ENCODE results near the gene SRP68. TPM values are rescaled to one million over a fixed set of nuclear protein-coding genes. Genes with fewer than 3 reads are reported as not detected.
"Not testable (repeated sequence)": the region's sequence is repeated elsewhere in the genome, so short reads cannot be mapped to it uniquely, and the experiment has no call there.

SRP68 gene
- total RNA-seq, 1 experiment from 2014 or later = 58.2 TPM

DNA sequence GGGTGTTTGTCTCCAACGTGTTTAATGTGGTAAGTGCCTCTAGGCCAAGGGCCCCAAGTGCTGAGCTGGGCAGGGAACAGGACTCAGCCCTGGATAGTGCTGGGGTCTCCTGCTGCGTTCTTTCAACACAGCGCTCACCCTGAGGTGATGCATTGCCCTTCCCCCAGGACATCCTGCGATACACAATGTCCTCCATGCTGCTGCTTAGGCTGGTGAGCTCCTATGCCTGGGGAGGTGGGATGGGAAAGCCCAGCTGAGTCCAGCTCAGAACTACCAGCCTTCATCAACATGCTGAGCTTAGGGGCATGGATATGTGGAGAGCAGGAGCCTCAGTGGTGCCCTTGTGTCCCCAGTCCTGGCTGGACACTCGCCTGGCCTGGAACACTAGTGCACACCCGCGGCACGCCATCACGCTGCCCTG, 7.2 kb upstream of the SRP68 start:
- in situ Hi-C loops (cut with HindIII; ENCODE audit: low pct_unique_long_range_greater_than_20kb, low sequenced_read_pairs) = no loop called here

DNA sequence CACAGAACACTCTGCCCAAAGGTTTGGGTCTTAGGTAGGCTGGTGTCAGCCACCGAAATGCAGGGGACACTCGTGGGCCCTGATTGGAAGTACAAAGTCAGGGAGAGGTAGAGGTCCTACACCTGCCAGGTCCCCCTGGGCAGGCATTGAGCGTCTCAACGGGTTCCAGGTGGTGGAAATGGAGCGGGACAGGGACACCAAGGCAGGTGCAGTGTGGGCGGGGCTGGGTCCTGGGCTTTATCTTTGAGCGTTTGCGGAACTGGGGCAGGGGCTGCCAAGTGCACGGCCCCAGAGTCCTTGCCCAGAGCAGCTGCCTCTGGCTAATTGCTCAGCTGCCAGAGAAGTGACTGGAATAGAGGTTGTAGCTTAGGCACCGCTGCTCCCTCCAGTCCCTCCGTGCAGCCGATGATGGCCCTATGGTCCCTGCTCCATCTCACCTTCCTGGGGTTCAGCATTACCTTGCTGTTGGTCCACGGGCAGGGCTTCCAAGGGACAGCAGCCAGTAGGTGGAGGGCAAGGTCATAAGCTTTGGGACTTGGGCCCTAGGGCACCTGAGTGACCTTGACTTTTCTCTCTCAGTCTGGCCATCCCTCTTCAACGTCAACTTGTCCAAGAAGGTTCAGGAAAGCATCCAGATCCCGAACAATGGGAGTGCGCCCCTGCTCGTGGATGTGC, 6.7 kb upstream of the SRP68 start, which contains the start of gene ZACN:
ZACN (plus strand) TSS at position 323 of the 675 bp plus-strand sequence; CDS start at position 406, 83 bp downstream.
- DNase-seq (ENCODE audit: low read depth) = no peak
- in situ Hi-C loops (cut with HindIII; ENCODE audit: low pct_unique_long_range_greater_than_20kb, low sequenced_read_pairs) = no loop called here

More for the DNA sequence above, 7.2 kb upstream of the SRP68 start:
- DNase-seq (ENCODE audit: low read depth) = no peak

- DNase-seq (ENCODE audit: low read depth); in situ Hi-C loops (cut with HindIII; ENCODE audit: low pct_unique_long_range_greater_than_20kb, low sequenced_read_pairs): not testable (repeated sequence)
These were observed 6.1 kb upstream of the SRP68 start for GRCh38 chr17:76078370-76078769.

DNA sequence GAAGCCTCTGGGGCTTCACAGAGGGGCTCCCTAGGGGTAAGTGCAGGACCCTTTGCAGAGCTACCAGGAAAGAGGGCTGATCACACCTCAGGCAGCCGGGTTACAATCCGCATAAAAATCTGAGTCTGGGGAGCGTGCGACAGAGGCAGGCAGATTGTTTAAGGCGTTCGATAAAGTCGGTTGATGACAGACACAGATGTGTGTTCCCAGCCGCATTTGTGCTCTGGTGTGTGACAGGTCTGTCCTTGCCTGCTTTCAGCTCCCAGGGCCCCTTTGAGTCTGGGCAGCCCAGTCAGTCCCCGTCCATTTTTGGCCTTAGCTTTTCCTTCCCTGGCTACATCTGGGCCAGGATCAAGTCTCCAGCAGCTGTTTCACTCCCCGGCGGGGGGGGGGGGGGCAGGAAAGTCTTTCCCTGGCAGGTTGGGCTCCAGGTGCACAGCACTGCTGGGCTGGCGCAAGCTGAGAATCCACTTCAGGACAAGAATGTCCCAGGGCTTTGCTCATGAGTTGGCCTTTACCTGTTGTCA, 5.3 kb upstream of the SRP68 start:
- in situ Hi-C loops (cut with HindIII; ENCODE audit: low pct_unique_long_range_greater_than_20kb, low sequenced_read_pairs) = no loop called here
- no peak for DNase-seq (ENCODE audit: low read depth)

- in situ Hi-C loops (cut with HindIII; ENCODE audit: low pct_unique_long_range_greater_than_20kb, low sequenced_read_pairs) = no loop called here
- DNase-seq (ENCODE audit: low read depth) = no peak
These were observed 4.7 kb upstream of the SRP68 start for GRCh38 chr17:76076765-76077583.

DNA sequence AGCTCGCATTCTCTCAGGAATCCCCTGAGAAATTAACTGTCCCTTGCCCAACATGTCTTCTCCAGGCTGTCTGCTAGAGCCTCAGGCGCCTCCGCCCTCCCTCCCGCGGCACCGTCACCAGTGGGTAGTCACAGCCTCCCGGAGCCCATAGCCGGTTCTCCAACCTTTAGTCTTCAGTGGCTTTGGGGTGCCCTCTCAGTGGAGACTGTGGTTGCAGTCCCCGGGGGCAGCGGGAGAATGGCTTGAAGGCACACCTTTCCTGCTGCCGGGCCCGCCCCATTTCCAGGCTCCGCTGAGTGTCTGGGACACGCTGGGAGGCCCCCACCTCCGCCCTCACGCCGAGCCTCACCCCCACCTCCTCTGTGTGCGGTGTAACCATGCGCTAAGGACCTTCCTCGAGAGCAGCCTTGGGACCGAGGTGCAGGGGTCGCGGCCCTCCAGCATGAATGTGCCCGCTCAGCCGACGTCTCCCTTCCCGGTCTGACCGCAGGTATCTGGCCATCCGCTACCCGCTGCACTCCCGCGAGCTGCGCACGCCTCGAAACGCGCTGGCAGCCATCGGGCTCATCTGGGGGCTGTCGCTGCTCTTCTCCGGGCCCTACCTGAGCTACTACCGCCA, 3.9 kb upstream of the SRP68 start:
- in situ Hi-C loops (cut with HindIII; ENCODE audit: low pct_unique_long_range_greater_than_20kb, low sequenced_read_pairs) = no loop called here
- no peak for DNase-seq (ENCODE audit: low read depth)

- DNase-seq (ENCODE audit: low read depth) = no peak
- in situ Hi-C loops (cut with HindIII; ENCODE audit: low pct_unique_long_range_greater_than_20kb, low sequenced_read_pairs) = no loop called here
These were observed 3.2 kb upstream of the SRP68 start for GRCh38 chr17:76075364-76076145.

GRCh38 chr17:76074390-76075363, 2.4 kb upstream of the SRP68 start, which contains the start of gene GALR2:
Gene GALR2 (plus strand): TSS chr17:76074781. CDS start chr17:76074884, 103 bp downstream.
- in situ Hi-C loops (cut with HindIII; ENCODE audit: low pct_unique_long_range_greater_than_20kb, low sequenced_read_pairs) = no loop called here
- DNase-seq (ENCODE audit: low read depth) = no peak

- in situ Hi-C loops (cut with HindIII; ENCODE audit: low pct_unique_long_range_greater_than_20kb, low sequenced_read_pairs) = no loop called here
- no peak for DNase-seq (ENCODE audit: low read depth)
These were observed 678 bp downstream of the SRP68 start for GRCh38 chr17:76071531-76072147.

- DNase-seq (ENCODE audit: low read depth) = no peak
- in situ Hi-C loops (cut with HindIII; ENCODE audit: low pct_unique_long_range_greater_than_20kb, low sequenced_read_pairs) = no loop called here
These were observed 6.5 kb downstream of the SRP68 start for GRCh38 chr17:76065775-76066174.

DNA sequence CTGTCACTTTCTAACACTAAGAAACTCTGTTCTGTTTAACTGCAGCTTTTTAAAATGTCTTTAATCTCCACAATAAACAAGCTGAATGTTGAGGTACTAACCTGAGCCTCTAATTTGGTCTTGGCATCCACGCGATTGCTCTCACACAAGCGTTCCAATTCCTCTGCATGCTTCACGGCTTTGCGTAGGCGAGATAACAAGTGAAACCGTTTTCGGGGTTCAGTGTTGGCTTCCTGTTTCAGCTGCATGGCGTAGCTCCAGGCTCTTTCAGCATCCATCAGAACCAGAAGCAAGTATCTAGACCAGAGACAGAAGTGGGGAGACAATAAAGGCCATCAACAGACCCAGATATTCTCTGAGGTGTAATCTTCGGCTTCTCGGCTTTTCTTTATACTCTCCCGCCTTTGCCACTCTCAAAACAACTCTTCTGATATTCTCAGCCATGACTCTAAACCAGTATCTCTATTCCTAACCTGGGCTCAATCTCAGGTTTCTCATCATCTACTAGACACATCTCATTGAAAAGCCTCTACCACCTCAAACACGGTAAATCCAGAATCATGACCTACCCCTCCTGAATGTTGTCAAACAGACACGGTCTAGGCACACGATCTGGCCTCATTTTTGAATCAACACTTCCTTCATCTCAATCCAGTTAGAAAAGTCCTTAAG, 8.3 kb downstream of the SRP68 start:
- in situ Hi-C loops (cut with HindIII; ENCODE audit: low pct_unique_long_range_greater_than_20kb, low sequenced_read_pairs) = no loop called here
- DNase-seq (ENCODE audit: low read depth) = no peak

GRCh38 chr17:76058264-76058663, 14.1 kb downstream of the SRP68 start:
- in situ Hi-C loops (cut with HindIII; ENCODE audit: low pct_unique_long_range_greater_than_20kb, low sequenced_read_pairs); DNase-seq (ENCODE audit: low read depth): not testable (repeated sequence)

DNA sequence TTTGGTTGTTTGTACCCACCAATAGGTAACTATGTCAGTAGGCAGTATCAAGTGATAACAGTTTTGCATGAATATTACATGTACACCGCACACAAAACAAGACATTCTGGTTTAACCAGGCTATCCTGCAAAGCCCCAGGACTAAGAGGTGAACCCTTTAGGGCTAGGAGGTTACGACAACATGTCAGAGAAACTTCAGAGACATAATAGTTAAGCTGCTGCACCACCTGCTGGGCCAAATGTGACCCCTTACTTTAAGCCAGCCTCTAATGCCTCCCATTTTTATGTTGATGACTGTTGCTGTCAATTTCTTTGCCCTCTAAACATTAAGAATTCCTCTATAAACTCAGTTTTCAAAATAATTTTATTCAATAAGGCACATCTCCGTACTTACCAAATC, 15.4 kb downstream of the SRP68 start:
- DNase-seq (ENCODE audit: low read depth) = no peak
- in situ Hi-C loops (cut with HindIII; ENCODE audit: low pct_unique_long_range_greater_than_20kb, low sequenced_read_pairs) = no loop called here

DNA sequence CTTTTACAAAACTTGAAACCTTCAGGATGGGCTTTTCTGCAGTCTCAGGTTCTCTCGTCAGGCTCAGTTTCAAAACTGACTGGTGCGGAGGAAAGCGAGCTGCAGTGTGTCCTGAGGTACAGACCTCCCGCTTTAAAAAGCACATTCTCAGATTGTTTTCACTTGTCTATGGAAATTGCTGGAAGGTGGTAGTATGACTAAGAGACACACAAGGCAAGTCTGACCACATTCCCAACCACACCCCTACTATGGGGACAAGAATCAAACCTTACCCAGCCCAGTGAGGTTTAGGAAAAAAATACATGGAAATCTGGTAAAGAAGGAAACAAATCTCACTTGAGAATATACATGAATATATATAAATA, 18.2 kb downstream of the SRP68 start:
- in situ Hi-C loops (cut with HindIII; ENCODE audit: low pct_unique_long_range_greater_than_20kb, low sequenced_read_pairs) = no loop called here
- peak; percentile 40 for DNase-seq (ENCODE audit: low read depth)

- peak; percentile 70 for DNase-seq (ENCODE audit: low read depth)
- in situ Hi-C loops (cut with HindIII; ENCODE audit: low pct_unique_long_range_greater_than_20kb, low sequenced_read_pairs) = no loop called here
These were observed 18.8 kb downstream of the SRP68 start for GRCh38 chr17:76053246-76054111.
